GM19467 (cell line): ENCODE data around the gene TACR1.

Experiments used
- ATAC-seq: cut with Tn5 transposase; IDR thresholded peaks from one replicate; pipeline ENCODE4 v1.9.1; 2021; ENCODE audit warnings: mild to moderate bottlenecking, moderate library complexity; ENCODE audit not compliant: unreplicated experiment

TACR1 gene

DNA sequence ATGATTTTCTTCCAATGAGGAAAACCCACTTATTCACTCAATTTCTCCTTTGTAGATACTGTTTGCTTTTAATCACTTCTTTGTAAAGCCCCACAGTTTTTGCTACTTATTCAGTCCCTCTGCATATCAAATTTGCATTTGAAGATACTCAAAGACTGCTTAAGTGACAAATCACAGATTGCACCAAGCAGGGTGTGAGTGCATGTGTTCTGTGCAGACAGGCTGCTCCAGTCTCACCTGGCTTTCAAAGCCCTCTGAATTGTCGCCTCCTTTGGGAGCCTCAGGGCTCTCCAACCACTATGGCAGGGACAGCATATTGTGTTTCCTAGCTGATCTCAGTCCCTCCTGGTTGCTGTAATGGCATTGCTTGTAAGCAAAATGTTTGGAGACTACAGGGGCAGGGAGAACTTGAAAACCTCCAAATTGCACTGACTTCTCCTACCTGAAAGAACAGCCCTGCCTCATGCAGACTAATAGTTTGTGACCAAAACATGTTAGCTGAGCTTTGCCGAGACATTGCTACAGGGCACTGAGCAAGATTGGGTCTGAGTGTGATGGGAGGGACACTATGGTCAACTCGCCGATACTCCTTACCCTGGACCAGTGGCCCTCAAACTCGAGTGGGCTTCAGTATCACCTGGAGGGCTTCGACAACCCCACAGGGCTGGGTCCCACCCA lies 144.0 kb downstream of the TACR1 start:
- ATAC-seq, result no peak

DNA sequence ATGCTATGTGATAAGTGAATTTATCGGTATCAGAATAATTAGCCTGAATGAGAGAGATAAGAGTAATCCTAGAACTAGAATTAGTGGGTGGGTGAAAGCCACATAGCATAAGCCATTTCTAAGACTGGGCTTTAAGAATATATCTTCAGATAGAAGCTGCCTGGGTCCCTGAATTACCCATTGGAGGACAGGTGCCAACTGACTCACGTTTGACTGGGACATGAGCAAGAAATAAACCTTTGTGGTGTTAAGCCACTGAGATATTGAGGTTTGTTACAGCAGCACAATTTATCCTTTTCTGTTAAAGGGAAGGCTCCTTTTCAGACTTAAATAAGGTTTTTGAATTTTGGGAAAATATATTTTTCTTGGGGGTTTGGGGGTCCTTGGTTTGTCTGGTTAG lies 145.0 kb downstream of the TACR1 start:
- ATAC-seq, result no peak

DNA sequence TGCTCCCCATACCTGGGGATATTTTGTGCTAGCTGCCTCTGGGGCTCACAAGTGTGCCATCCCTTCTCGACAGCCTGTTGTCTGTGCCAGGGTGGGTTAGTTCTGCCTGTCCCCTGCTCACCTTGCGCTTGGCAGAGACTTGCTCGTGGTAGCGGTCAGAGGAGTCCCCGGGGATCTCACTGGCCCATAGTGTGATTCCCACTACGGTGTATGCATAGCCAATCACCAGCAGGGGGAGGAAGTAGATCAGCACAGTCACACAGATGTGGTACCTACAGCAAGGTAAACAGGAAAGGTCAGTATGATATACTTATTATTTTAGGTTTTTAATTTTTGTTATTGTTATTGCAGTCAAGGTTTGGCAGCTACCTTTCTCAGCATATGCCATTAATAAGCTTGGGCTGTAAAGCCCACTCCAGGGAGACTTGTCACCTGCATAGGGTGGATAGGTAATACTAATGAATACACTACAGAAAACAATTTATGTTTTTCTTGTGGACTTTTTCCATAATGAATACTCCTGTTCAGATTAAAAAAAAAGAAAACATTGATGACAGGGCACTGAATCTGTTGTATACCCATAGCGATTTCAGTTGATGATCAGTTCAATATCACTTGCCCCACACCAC lies 145.7 kb downstream of the TACR1 start:
- peak; percentile 64 for ATAC-seq

GRCh38 chr2:75047992-75048625 lies 151.2 kb downstream of the TACR1 start:
- no peak for ATAC-seq

DNA sequence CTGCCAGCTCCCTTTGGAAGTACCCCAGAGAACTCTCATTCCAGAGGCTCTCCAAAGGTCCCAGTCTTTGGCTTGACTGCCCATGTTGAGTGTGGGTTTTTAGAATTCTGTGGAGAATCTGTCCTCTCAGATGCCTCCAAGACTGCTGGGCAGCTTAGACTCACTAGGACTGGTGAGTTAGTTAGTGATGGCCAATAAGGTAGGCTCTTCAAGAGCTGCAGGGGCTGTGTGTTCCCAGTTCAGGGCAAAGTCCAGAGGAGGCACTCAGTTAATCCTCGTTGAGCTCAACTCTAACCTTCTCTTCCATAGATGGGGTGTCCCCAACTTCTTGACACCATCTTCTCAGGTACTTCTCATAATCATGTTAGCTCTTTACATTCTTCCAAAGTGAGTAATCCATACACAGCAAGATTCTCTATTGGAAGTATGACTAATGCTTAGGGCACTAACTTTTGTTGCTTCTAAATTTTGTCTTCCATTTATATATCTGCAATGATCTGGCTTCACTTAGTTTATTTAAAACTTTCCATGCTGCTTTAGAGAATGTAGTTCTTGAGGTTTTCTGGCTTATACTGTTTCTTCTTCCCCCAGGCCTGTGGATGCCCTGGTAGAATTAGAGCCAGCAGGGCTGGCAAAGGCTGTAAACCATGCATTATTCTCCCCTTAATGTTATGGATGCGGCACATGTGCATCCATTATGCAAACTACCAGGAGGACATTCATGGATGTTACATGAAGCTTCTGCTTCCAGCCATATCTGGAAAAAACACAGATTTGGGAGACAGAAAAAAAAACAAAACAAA lies 151.9 kb downstream of the TACR1 start:
- no peak for ATAC-seq

DNA sequence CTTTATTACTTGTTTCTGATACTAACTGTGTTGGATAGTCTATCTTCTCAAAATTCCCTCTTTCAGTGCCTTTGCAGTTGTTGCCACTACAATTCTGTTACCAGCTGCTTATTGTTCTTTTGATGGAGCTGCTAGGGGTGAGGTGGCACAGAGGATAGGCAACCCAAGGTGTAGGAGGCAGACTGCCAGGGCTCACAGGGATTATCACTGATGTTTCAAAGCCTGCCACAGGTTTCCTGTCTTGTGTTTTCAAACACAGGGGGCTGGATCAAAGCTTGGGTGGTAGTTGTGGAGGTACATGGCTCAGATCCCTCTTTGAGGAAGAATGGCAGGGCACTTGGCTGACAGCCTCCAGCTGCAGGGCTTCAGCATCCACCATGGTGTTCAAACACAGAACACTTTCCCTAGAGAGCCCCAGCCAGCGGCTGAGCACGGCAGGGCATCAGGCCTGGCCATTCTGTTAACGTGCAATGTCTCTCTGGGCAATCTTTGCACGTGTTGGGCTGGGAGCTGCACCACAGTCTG lies 153.7 kb downstream of the TACR1 start:
- no peak for ATAC-seq

- no peak for ATAC-seq
These were observed 155.0 kb downstream of the TACR1 start for GRCh38 chr2:75044291-75044690.

- ATAC-seq, result no peak
These were observed 156.5 kb downstream of the TACR1 start for GRCh38 chr2:75042823-75043222.

- no peak for ATAC-seq
These were observed 157.4 kb downstream of the TACR1 start for GRCh38 chr2:75041731-75042600.

DNA sequence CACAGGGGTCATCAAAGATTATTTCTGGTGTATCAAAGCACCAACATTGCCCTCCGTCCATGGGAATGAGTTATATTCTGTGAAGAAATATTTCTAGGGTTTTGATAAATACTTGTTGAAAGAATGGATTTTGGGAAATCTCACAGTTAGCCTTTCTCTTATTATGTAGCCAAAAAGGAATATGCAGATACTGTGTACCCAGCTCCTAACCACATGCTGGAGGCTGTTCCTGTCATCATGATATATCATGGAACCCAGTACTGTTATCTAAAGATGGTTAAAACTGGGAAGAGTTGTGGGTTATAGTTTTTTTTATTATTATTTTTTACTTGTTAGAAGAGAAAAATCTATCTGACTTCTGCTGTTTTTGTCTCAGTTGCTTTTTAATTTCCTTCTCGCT lies 158.1 kb downstream of the TACR1 start:
- no peak for ATAC-seq

- ATAC-seq, result no peak
These were observed 163.6 kb downstream of the TACR1 start for GRCh38 chr2:75035444-75036353.

- no peak for ATAC-seq
These were observed 165.8 kb downstream of the TACR1 start for GRCh38 chr2:75033516-75033915.

- no peak for ATAC-seq
These were observed 167.2 kb downstream of the TACR1 start for GRCh38 chr2:75031906-75032803.

GRCh38 chr2:75031171-75031570 lies 168.1 kb downstream of the TACR1 start:
- no peak for ATAC-seq

DNA sequence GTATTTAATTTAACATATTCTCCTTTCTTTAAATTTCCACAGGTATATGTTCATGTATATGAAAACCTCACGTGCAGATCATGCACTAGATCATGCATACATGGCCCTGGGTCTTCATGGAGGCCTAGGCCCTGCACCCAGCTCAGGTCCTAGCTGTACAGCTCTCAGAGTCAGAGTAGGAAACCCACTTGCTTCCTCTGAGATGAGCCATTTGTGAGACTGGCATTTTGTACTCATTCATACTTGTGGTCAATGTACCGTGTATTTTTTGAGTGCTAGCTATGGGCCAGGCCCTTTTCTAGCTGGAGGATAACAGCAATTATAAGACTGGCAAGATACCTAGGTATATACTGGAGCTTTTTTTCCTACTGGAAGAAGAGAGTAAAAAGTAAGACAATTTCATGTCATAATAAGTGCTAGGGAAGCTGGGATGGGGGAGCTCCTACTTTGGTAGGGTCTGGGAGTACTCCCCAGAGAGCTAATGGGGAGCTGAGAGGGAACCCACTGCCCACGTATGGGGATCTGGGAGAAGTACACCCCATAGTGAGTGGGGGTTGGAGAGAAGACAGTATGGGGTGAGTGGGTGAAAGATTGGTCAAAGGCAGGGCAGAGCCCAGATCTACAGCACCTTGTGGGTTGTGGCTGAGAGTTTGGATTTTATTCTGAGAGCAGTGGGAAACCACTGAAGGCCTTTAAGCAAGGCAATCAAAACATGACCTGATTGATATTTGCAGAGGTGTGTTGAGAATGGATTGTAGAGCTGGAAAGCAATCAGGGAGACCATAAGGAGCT lies 168.9 kb downstream of the TACR1 start:
- no peak for ATAC-seq

DNA sequence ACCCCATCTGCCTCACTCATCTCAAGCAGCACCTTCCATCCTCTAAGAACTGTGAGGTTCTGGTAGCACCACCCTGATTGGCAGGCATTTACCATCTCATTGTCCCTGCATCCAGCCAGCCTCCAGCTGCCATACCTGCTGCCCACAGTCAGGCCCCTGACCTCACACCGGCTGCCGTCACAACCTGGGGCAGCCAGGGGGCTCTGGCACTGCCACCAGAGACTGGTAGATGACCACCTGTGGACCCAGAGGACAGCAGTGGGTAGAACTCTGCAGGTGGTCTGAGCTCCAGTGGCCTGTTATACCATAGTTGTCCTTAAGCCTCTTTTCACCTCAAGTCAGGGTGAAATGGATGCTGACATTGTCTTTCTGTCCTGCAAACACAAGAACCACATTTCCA lies 171.4 kb downstream of the TACR1 start:
- ATAC-seq, result no peak

DNA sequence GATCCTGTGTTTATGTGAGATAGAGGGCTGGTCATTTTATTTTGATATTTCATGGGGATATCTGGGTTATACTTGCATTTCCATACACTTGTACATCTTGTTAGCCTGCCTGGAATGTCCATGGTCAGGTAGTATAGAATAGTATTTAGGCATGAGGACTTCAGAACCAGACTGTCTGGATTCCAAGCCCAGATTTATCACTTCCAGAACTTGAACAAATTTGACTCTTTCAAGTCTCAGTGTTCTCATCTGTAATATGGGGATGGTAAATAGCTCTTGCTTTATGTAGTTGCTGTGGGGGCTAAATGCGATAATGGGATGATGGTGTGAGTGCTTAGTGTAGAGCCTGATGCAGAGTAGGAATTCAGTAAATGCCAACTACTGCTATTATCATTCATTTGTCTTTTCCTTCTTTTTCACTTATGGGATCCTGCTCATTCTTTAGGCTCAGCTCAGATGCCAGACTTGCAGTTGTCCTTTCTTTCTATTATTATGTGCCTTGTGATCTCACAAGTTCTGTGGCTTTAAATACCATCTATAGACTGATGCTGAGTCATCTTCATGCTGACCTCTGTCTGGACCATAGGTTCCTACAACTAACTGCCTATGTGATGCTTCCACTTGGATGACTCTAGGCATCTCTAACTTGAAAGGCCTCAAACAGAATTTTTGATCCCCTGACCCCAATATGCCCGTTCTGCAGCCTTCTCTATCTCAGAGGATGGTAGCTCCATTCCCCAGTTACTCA lies 173.5 kb downstream of the TACR1 start:
- ATAC-seq, result no peak
